Occipital lobe (tissue), 2 donors: Measurements from ENCODE around the gene RIMBP2. TPM values are rescaled to one million over a fixed set of nuclear protein-coding genes. Genes with fewer than 3 reads are reported as not detected.

Experiments used
- DNase-seq: peaks from one replicate; lab custom pipeline; 2025; lab: John Stamatoyannopoulos, UW
- total RNA-seq: library from RNA; depleted of rRNA; stranded (reverse); fragments of >200 nt; gene quantifications from one replicate; pipeline ENCODE4 v1.2.3, GENCODE V29; 2014

RIMBP2 gene
- total RNA-seq, 1 donor from 2014 or later = 39.5 TPM

GRCh38 chr12:130375296-130376287, 340.5 kb downstream of the RIMBP2 start:
- no peak for DNase-seq

DNA sequence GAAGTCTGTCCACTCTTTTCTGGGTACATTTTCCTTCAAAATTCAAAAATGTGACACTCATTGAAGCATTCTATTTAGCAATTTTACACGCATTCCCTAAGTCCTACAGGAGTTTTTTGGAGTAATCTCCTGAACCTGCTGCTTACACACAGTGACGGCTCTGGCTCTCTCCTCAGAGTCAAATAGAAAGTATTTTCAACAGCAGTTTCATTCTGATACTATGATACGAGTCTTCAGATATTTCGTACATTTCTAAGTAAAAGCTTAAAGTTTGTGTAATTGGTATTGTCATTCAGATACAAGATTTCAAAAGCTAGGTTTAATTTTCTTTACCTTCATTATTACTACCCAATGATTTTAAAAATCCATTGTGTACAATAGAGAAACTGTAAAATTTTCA, 342.0 kb downstream of the RIMBP2 start:
- no peak for DNase-seq

- DNase-seq = no peak
Measured at GRCh38 chr12:130372936-130373335, 343.2 kb downstream of the RIMBP2 start.

DNA sequence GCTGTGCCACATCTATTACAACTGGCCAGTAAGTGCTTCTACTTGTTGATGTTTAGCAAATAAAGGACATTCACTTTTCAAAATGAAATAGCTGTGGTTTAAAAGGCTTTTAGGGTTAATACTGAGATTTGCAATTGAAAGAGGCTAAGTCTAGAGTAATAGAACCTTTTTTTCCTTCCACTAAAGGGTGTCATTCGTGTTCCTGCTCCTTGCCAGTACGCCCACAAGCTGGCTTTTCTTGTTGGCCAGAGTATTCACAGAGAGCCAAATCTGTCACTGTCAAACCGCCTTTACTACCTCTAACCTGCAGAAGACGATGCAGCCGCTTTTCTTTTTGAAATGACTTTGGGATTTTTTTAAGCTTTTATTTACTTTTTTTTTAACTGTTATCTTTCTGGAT, 344.8 kb downstream of the RIMBP2 start:
- DNase-seq = no peak

GRCh38 chr12:130369816-130370215, 346.3 kb downstream of the RIMBP2 start:
- DNase-seq = no peak

- DNase-seq = no peak
Measured at GRCh38 chr12:130367523-130367922, 348.6 kb downstream of the RIMBP2 start.

- no peak for DNase-seq
Measured at GRCh38 chr12:130367003-130367402, 349.1 kb downstream of the RIMBP2 start.

DNA sequence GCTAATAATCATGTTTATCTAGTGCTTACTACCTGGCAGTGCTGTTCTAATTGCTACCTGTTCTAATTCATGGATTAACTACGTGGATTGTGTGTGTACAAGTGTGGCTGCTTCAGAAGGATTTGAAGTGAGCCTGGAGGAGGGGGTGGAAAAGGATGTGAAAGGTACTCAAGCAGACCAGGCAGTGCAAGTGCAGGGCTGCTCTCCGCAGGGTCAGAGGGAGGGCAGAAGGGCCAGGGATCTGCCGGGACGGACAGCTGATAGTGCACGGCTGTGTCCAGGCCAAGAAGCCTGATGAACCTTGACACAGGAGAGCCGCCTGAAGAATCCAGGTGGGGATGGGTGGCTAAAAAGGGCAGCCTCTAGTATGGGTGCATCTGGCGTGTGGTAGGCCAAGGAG, 349.9 kb downstream of the RIMBP2 start:
- DNase-seq = no peak

- no peak for DNase-seq
Measured at GRCh38 chr12:130364578-130364977, 351.5 kb downstream of the RIMBP2 start.

GRCh38 chr12:130362060-130362459, 354.0 kb downstream of the RIMBP2 start:
- DNase-seq = no peak

DNA sequence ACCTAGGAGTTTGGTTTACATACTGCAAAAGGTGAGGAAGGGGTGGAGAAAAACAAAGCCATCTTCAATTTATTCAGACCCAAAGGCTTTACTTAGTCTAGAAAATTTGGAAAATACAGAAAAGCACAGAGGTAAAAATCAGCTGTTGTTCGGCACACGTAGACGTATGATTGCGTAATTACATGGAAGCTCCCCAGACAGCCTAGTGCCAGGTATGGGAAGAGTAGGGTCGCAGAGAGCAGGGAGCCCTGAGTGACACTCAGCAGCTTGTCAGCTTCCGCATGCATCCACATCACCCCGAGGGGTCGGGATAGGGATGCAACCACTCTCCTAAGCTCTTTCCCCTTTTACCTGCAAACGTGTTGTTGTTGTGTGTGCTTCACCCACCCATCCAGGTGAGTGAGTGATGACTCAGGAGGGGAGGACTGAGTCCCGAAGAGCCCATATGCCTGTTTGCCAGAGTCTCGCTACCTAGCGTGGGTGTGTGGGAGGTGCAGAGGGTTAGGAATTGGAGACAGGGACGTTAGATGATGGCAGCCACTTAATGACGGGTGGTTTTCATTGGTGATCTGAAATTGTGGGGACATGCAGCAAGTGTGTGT, 358.3 kb downstream of the RIMBP2 start:
- no peak for DNase-seq

GRCh38 chr12:130357241-130357640, 358.9 kb downstream of the RIMBP2 start:
- no peak for DNase-seq

GRCh38 chr12:130356222-130356621, 359.9 kb downstream of the RIMBP2 start:
- DNase-seq = no peak

- DNase-seq = no peak
Measured at GRCh38 chr12:130354407-130354806, 361.7 kb downstream of the RIMBP2 start.

DNA sequence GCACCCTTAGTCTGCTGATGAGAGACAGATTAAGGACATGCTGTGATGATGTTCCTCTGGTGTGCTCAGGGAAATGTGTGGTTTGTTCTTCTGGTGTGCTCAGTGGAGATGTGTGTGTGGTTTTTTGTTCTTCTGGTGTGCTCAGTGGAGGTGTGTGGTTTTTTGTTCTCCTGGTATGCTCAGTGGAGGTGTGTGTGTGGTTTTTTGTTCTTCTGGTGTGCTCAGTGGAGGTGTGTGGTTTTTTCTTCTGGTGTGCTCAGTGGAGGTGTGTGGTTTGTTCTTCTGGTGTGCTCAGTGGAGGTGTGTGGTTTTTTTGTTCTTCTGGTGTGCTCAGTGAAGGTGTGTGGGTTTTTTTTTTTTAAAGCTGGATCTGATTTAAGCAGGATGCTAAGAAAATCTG, 363.0 kb downstream of the RIMBP2 start:
- DNase-seq = no peak

DNA sequence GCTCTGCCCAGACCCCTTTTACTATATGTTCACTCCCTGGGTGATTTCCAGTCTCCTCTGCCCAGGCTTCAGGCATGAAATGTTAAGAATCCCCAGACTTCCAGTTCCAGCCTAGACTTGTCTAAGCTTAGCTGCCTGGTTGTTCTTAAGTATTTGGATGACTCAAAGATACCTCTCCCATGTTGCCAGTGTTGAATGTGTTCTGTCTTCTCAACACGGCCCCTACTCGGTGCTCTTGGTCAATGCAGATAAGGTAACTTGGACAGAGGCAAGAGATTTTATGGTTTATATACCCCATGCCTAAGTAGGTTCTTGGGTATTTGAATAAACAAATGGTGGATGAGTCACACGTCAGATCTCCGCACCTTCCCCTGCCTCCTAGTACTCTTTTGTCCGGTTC, 364.8 kb downstream of the RIMBP2 start:
- DNase-seq = no peak

DNA sequence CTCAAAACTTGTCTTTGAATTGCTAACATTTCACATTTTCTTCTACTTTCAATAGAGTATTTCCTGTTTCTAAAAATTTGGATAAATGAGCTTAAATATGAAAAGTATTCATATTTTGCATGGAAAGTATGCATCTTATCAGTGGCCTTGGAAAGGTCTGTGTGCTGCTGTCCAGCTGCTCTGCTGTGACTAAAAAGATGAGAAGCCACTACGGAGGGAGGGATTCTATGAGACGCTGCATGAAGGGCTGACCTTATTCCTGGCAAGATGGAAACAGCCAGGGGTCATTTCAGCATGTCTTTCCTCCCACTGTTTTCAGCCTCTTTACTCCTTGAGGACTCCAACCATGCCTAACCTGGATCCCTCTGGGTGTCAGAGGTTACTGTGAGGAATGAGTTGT, 365.4 kb downstream of the RIMBP2 start:
- DNase-seq = no peak

GRCh38 chr12:130347588-130347987, 368.5 kb downstream of the RIMBP2 start:
- DNase-seq = no peak

Other genes starting within 250 kb of the RIMBP2 start
- gene STX2, start 123.0 kb upstream of the RIMBP2 start, total RNA-seq = 27.3 TPM
- 323 TPM for gene RAN, start 155.8 kb upstream of the RIMBP2 start, total RNA-seq
- gene ADGRD1, start 237.6 kb upstream of the RIMBP2 start, total RNA-seq = 1.9 TPM